Astrocyte of the hippocampus (primary cell): ENCODE results near the gene ENTHD1.
"Not testable (repeated sequence)": the region's sequence is repeated elsewhere in the genome, so short reads cannot be mapped to it uniquely, and the experiment has no call there.

ENCODE experiments used
- DNase-seq: peaks from one replicate; pipeline ENCODE4 v3.0.0; 2011; ENCODE audit warnings: low read depth, low spot score

The ENTHD1 gene

DNA sequence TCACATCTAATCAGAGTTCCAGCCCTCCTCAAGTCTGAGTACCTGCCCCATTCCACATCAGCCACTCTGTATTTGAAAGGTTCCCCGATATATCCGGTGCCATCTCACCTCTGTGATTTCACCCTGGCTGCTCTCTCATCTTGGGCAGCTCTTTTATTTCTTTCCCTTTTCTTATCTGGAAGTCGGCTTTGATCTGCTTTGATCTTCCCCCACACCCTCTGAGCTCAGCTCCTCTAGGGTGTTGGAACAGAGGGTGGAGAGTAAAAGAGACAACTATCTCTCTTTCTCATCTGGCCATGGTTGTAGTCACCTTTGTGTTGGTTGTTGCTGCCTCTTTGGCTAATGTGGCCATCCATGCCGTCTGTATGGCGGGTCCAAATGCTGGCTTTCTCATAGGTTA, 108.3 kb downstream of the ENTHD1 start:
- no peak for DNase-seq

DNA sequence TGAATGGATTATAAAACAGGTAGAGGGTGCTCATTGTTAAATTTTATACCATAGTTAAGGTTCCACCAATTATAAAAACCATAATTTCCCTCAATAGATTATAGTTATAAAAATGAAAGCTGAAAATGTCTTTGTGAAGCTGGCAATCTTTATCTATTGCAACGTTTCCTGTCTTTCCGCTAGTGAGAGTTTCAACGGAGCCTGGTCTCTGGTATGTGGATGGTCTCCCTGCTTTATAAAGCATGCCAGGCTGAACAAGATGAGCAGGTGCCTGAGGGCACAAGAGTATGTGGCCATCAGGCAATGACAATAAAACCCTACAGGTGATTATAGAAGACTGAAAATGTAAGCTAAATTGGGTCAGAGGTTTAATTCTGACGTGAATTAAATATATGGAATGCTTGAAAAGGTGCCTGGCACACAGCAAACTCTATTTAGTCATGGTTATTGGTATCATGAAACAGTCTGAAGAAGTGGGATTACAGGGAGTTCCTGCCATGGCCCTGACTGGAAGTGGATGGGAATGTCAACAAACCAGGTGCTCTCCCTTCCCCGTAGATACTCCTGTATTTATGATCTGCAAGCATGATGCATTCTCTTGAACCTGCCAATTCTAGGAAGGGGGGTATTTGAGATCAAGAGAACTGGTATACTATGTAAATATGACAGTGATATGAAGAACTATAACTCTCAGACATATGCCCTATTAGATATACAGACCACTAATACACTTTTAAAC, 115.7 kb downstream of the ENTHD1 start:
- no peak for DNase-seq

DNA sequence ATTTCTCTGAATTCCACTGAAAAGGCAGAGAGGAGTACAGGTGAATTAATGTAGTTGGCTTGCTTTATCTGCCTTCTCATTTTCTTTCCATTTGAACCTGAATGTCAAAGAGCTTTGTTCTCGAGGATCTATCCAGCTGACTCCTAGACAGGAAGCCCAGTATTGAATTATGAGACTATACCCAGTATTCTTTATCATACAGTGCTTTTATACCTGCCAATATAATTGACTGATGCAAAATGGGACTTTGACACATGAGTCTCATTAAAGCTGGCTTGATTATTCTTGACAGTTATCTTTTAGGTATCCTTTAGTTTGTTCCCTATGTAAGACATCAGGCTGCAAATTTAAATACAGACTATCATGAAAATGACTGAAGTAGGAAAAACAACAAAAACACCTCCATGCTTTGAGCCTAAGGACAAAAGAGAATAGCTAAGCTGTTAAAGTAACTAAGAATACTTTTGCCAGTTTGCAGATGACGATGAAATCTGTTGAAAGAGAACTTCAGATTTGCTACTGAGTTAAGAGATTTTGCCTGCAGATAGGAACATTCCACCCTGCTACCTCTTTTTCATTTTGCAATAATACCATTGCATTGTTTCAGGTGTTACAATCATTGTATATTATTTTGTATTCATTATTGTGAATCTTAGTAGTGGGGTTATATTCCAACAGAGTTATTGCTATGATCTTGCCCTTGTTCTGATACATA, 117.1 kb downstream of the ENTHD1 start:
- DNase-seq: no peak

DNA sequence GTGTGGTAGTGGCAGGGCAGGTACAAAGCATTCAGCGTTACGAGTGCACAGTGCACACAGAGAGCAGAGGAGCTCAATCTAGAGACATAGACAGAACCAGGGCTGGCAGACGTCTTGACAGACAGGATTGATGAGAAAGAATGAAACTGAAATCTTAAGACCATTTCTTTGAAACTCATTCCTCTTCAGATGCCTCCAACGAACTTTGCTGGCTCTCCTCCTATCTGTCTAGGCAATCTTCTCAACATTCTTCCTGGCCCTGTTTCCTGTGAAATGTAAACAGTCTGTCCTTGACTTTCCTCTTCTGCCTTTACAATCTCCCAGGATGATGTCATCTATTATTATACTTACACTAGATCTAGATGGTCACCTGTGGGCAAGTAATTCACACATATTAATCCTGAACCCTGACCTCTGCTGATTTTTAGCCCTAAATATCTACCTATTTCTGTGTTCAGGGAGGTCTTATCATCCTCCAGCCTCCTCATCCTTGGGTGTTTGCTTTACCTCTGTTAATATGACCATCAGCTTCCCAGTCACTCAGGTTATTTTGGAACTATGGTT, 119.5 kb downstream of the ENTHD1 start:
- DNase-seq: no peak

DNA sequence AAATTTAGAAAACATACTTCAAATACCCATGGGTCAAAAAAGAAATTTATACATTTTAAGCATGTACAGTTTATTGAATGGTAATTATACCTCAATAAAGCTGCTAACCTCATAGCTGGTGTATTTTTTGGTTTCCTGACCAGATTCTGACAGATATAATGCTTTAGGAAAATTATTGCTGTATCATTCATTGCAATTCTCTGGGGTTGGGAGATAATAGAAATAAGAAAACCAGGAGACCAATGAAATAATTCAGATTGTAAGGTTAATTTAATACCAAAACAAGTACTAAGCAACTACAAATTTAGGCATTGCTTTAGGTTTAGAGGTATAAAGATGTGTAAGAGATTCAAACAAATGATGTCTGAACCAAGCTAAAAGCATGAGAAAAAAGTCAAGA, 120.1 kb downstream of the ENTHD1 start:
- DNase-seq: no peak

DNA sequence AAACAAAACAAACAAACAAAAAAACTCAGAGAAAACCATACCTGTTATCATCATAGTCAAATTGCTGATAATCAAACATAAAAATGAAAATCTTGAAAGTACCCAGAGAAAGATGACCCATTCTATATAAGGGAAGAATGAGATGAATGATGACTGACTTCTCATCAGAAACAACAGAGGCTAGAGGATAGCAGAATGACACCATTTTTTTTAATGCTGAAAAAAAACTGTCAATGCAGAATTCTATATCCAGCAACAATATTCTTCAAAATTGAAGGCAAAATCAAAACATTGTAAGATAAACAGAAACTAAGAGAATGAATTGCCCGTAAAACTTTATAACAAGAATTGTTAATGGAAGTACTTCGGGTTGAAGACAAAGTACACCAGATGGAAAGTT, 122.1 kb downstream of the ENTHD1 start:
- DNase-seq: no peak

DNA sequence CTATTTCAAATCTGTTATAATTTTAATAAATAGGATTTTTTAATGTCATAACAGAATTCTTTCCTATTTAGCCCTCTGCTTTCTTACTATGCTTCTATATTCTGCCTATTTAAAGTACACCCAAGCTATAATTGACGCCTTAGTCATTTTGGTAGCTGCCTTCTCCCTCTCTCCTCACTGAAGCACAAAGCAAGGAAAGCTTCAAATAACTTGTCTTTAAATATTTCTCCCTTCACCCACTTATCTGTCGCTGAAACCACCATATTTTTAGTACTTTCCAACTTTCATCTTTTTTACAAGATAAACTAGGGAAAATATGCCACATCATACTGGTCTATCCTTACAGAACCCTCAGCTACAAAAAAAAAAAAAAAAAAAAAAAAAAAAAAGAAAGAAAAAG, 127.9 kb downstream of the ENTHD1 start:
- DNase-seq: no peak

DNA sequence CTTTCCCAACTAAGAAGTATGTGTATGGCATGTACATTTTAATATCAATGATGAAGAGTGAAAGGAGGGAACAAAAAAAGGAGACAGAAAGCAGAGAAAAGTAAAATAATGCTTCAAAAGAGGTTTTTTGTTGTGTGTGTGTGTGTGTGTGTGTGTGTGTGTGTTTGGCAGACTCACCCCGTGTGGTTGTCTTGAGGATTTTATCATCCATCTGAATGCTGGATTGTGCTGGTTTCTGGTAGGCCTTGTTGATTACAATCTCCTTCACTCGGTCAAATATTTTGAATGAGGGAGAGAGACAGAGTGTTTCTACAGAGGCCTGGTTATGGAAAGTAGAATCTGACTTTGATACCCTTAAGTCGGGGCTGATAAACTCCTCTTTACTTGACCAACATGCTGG, 128.5 kb downstream of the ENTHD1 start:
- DNase-seq: no peak

DNA sequence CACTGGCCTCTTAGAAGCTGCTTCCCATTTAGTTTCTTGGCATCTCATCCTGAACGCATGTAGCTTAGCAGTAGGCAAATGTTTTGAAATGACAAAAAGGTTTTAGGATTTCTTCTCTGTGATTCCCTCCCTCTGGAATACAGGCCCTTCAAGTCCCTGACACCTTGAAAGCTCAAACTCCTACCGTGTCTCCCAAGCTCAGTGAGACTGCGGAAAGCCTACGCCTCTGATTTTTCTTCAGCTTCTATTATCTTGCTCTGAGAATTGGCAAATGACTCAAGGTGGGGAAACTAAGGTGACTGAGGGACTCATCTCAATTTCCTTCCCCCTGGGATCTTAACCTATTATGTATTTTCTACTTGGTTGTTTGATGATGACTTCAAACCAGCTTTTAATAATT, 130.3 kb downstream of the ENTHD1 start:
- DNase-seq: no peak

DNA sequence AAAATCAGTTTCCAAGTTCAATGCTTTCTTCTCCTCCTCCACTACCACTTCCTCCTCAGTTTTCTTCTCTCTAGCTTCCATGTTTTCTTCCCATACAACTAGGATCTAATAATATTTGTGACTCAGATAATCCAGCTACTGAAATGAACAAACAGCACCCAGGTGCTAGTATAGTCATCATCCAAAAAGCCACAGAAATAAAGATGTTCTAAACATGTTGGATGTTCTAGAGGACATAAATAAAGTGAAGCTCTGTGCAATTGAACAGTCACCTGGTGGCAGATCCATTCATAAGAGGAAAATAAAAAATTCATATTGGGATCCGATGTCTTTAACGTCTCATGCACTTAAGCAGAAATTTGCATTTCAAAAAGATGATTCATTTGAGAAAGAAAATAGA, 142.8 kb downstream of the ENTHD1 start:
- DNase-seq: no peak

DNA sequence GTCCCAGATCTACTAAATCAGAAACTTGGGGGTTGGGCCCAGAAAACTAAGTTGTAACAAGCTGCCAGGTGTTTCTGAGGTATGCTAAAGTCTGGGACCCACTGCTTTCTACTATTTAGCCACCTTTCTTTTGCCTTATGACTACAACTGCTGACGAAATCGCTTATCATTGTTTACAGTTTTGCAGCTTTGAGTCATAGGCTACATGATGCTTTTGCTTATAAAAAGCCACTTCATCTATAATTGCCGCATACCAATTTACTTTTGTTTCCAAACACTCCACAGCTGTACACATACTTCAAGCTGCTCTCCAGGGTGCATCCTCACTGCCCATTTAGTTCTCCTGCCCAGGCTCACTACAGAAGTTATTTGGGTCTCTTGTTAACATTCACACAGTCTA, 144.7 kb downstream of the ENTHD1 start:
- peak; percentile 8 for DNase-seq

DNA sequence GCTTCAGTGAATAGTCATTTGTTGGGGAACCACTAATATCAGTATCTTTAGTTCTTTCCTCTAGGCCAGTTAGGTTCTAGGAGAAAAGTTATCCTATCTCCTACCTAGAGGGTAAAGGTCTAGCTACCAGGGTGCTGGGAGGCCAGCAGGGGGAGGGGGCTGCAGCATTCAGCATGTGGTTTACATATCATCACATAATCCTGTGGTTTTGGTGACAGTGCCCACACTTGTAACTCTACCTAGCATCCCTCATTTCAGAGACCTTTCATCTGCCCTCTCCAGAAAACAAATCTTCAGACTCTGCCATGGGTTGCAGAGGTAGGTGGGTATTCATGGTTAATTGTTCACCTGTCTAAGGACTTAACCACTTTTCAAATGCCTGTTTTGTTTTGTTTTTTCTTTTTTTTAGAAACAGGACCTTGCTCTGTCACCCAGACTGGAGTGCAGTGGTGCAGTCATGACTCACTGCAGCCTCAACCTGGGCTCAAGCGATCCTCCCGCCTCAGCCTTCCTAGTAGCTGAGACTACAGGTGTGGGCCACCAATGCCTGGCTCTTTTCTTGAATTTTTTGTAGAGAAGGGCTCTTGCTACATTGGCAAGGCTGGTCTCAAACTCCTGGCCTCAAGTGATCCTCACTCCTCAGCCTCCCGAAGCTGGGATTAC, 146.8 kb downstream of the ENTHD1 start:
- no peak for DNase-seq

DNA sequence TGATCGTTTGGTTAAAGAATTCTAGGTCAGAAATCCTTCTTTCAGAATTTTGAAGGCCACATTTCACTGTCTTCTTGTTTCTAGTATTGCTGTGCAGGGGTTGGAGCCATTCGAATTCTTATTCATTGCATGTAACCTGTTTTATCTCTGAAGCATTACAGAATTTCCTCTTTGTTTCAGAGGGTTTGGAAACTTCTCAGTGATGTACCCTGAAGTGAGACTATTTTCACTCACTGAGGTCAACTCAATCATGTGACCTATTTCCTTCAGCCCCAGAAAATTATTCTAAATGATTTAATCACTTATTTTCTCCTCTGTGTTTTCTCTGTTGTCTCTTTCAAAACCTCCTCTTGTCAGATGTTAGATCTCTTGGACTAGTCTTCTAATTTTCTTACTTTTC, 147.8 kb downstream of the ENTHD1 start:
- no peak for DNase-seq

DNA sequence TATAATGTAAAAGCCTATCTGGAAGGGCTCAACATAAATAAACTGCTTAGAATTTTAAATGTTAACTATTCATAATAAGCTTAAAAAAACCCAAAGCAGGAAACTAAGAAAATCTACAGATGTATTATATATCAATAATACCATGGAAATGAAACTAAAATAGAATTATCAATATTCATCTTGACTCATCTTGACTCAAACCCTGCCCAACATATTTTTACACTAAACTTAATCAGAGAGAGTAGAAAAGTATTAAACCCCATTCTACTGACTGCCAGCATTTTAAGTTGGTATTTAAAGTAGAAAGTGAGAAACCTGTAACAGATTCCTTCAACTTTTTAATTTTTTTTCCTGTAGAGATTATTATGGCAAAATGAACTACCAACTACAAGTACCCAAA, 149.2 kb downstream of the ENTHD1 start:
- no peak for DNase-seq

DNA sequence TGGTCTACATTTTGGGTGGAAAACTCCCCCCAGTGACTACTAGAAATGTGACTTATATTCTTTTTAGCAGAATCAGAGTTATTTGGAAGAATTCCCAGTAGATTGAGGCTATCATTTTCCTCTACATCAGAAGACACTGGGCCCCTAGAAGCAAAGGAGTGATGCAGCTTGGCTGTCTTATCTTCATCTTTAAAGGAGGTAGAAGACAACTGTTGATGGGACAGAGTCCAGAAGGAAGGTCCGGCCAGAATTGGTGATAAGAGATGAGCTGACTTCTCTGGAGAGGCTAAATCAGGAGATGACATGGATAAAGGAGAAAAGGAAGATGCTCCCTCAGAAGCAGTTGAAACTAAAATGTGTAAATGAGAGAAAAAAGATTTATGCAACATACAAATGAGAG, 149.6 kb downstream of the ENTHD1 start:
- no peak for DNase-seq

DNA sequence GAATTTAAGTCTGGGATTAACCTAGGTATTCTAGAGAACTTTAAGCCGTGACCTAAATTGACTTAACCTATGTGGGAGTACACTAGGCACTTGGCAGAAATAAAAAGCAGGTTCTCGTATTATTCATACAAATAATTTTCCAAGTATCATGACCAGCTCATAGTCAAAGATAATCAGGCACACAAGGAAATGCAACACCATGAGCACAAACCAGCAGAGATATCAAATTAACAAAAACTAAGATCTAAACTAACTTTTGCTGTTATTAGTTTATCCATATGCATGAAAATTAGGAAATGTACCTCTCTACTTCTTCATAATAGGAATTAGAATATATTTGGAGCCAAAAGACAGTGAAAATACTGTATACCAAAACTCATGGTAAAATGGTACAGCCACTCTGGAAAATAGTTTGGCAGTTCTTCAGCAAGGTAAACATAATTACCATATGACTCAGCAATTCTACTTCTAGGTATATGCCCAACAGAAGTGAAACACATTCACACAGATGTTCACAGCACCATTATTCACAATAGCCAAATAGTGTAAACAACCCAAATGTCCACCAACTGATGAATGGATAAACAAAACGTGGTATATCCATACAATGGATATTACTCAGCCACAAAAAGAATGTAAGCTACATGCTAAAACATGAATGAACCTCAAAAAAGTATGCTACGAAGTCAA, 154.1 kb downstream of the ENTHD1 start:
- no peak for DNase-seq

DNA sequence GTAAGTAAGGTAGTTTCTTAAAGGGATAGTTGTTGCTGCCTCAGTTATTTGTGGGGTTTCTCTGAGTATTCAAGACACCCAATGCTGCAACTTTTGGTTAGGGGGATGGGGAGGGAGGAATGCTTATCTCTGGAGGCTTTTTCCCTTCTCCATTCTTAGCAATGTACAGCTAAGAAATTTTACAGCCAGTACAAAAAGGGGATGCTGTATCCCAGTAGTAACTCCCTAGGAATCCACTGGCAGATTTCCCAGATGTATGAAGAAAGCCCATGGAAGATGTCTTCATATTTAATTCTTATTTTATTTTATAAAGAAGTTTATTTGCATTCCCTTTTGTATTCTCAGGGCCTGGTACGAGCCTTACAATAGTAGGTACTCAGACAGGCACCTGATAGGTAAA, 154.8 kb downstream of the ENTHD1 start:
- no peak for DNase-seq

DNA sequence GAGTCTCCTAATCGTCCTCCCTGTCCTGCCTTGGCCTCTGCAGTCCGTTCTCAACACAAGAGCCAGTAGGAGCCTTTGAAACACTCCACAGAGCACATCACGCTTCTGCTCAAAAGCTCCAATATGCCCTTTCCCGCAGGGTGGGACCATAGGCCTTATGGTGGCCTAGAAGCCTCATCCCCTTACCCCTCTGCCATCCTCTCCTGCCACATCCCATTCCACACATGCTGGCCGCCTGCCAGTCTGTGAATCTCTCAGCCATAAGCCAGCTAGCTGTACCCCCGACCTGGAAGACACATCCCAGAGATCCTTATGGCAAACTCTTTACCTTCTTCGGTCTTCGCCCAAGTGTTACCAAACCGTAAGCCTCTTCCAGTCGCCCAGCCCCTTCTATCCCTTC, 157.8 kb downstream of the ENTHD1 start:
- no peak for DNase-seq

DNA sequence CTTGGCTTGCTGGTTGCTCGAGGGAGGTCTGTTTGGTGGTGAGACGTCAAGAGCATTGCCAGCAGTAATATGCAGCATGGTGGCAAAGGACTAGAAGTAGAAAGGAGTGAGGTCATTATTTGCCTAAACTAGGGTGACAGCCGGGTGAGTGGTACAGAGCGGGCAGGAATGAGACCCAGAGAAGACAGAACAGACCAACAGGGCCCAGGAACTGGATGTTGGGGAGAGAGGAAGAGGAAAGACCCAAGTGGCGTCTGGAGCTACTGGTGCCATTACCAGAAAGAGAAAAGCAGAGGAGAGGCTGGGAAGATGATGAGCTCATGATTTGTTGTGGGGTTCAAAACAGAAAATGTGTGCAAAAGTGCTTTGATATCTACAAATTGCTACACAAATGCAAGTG, 158.7 kb downstream of the ENTHD1 start:
- DNase-seq: no peak

DNA sequence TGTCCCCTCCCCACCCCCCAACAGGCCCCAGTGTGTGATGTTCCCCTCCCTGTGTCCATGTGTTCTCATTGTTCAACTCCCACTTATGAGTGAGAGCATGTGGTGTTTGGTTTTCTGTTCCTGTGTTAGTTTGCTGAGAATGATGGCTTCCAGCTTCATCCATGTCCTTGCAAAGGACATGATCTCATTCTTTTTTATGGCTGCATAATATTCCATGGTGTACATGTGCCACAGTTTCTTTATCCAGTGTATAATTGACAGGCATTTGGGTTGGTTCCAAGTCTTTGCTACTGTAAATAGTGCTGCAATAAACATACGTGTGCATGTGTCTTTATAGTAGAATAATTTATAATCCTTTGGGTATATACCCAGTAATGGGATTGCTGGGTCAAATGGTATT, 159.5 kb downstream of the ENTHD1 start:
- not testable (repeated sequence) for DNase-seq

DNA sequence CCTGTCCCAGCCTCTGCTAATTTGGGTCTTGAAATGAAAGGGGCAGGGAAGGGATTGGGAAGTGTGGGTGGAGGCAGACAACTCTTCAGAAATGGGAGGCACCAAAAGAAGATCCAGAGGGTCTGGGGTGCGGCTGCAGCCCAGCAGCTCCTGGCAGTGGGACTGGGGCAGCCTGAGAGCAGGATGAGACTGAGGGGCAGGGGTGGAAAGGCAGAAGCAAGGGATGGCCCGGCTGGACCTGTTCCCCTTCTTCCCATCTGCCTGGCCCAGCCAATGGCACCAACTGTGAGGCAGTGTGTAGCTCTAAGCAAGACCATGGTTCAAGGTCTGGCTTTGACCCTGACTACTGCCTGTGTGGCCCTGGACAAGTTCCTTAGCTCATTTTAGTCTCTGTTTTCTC, 160.4 kb downstream of the ENTHD1 start:
- no peak for DNase-seq

DNA sequence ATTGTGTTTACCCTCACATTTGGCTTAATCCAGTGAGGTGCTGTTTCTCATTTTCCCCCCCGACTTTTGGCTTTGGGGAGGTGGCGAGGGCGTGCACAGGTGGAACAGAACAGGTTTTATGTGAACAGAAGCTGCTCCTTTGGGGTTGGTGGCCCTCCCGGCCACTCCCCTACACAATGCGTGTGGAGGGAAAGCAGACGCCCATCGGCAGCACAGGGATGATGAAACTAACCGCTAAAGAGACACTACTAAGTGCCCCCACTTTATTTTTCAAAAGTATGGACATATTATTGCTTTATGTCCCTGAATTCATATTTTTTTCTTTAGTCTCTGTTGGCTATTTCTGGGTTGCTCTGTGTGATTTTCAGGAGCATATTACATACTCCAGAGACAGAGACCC, 160.9 kb downstream of the ENTHD1 start:
- no peak for DNase-seq
